ENCODE results near the gene MIS18A.

The MIS18A gene

DNA sequence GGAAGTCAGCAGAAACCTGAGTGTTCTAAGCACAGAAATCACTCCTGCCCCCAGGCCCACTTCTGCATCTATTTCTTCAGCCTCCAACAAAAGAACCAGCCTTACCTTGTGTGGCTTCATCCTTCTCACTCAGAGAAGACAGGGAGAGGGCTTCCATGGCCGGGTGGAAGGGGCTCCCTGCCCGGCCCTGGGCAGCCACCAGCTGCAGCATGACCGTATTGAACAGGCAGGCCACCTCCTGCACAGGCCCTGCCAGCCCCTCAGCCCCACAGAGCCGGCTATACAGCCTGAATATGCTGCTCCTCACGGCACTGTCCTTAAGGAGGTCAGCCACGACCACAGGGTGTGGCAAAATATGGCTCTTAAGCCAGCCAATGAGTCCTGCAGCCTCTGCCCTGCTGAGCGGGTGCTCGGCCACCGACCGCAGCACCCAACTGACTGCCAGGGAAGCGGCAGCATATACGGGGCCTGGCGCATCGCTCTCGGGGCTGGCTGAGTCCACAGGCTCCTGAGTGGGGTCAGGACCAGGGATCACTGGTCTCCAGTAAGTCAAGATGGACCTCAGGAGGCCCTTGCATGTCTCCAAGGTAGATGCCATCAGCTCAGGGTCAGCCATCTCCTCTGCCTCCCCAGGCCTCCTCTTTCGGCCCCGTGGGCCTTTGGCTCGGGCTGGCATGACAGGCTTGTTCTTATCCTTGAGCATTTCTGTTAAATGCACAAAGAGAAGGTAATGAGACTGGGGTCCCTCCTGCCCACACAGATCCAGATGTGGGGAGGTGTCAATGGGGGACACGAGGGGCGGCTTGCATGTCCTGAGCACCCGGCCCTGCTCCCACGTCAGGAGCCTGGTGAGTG is 37.7 kb upstream of the MIS18A start:
- no peak for TF ChIP-seq CREB1 (IDR thresholded peaks at IDR 0.05; ENCODE audit: low read depth)
- no peak for TF ChIP-seq FOXM1 (IDR thresholded peaks at IDR 0.05; ENCODE audit: borderline replicate concordance, low read depth)
- no peak for TF ChIP-seq CEBPB (IDR thresholded peaks at IDR 0.05)
- TF ChIP-seq EGR1 (IDR thresholded peaks at IDR 0.05) = no peak
- no peak for TF ChIP-seq MAX (IDR thresholded peaks at IDR 0.05)
- no peak for TF ChIP-seq ZBTB7A (IDR thresholded peaks at IDR 0.05; ENCODE audit: low read depth)
- TF ChIP-seq TCF12 (IDR thresholded peaks at IDR 0.05; ENCODE audit: low read depth) = no peak

- TF ChIP-seq YY1 (IDR thresholded peaks at IDR 0.05; ENCODE audit: low read depth) (no peak), ZBTB7A (IDR thresholded peaks at IDR 0.05; ENCODE audit: low read depth) (no peak), RAD21 (IDR thresholded peaks at IDR 0.05; ENCODE audit: low read depth) (no peak), MAX (IDR thresholded peaks at IDR 0.05) (no peak), FOXM1 (IDR thresholded peaks at IDR 0.05; ENCODE audit: borderline replicate concordance, low read depth) (no peak), EP300 (IDR thresholded peaks at IDR 0.05; ENCODE audit: borderline replicate concordance) (no peak), TEAD4 (IDR thresholded peaks at IDR 0.05) (no peak), EGR1 (IDR thresholded peaks at IDR 0.05) (no peak), TAF1 (IDR thresholded peaks at IDR 0.05; ENCODE audit: low read depth) (no peak), CEBPB (IDR thresholded peaks at IDR 0.05) (no peak), REST (IDR thresholded peaks at IDR 0.05; ENCODE audit: low read depth) (no peak), NFIC (IDR thresholded peaks at IDR 0.05) (no peak), CREB1 (IDR thresholded peaks at IDR 0.05; ENCODE audit: low read depth) (no peak), TCF12 (IDR thresholded peaks at IDR 0.05; ENCODE audit: low read depth) (no peak)
- TF ChIP-seq, protein P1, sequence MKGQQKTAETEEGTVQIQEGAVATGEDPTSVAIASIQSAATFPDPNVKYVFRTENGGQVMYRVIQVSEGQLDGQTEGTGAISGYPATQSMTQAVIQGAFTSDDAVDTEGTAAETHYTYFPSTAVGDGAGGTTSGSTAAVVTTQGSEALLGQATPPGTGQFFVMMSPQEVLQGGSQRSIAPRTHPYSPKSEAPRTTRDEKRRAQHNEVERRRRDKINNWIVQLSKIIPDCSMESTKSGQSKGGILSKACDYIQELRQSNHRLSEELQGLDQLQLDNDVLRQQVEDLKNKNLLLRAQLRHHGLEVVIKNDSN (IDR thresholded peaks at IDR 0.05) = no peak
These were observed 36.8 kb upstream of the MIS18A start for GRCh38 chr21:32315511-32316281.

DNA sequence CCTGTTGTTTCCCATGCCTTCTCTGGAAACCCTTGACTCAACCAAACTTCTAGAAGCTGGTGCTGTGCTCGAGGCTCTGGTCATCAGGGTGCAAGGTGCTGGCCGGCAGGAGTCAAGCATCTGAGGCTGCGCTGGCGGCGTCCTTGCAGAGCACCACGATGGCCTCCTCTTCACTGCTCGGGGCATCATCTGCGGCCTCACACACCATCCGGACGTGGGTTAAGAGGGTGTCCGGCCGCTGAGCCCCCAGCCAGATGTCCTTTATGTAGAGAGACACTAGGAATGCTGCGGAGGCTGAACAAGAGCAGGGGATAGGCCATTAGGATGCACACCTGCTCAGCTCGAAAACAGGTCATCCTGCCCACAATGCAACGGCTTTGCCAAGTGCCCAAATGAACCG is 36.0 kb upstream of the MIS18A start:
- no peak for TF ChIP-seq ZBTB7A (IDR thresholded peaks at IDR 0.05; ENCODE audit: low read depth)
- no peak for TF ChIP-seq TAF1 (IDR thresholded peaks at IDR 0.05; ENCODE audit: low read depth)
- TF ChIP-seq TEAD4 (IDR thresholded peaks at IDR 0.05) = no peak

GRCh38 chr21:32312976-32313375 is 34.1 kb upstream of the MIS18A start:
- TF ChIP-seq CEBPB (IDR thresholded peaks at IDR 0.05) (no peak), FOXM1 (IDR thresholded peaks at IDR 0.05; ENCODE audit: borderline replicate concordance, low read depth) (no peak), TAF1 (IDR thresholded peaks at IDR 0.05; ENCODE audit: low read depth) (no peak), ZBTB7A (IDR thresholded peaks at IDR 0.05; ENCODE audit: low read depth) (no peak), MAX (IDR thresholded peaks at IDR 0.05) (no peak), YY1 (IDR thresholded peaks at IDR 0.05; ENCODE audit: low read depth) (no peak), REST (IDR thresholded peaks at IDR 0.05; ENCODE audit: low read depth) (no peak), EGR1 (IDR thresholded peaks at IDR 0.05) (no peak), EP300 (IDR thresholded peaks at IDR 0.05; ENCODE audit: borderline replicate concordance) (no peak)

DNA sequence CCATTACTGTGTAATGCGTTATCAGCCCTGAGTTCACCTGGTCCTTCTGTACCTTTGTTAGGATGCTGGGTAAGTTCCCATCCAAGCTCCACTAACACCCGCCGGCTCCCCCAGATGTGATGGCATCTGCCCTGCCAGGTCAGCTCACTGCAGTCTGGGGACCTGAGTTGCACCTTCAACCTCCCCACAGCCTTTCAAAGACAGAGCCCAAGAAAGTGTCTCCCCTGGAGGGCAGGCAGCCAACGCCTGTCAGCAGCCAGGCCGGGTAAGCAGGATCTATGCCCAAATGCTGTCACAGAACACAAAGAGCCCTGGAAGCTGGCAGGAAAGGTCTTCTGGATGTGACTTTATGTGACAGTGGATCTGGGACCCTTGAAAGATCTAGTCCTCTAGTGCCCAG is 33.5 kb upstream of the MIS18A start:
- TF ChIP-seq REST (IDR thresholded peaks at IDR 0.05; ENCODE audit: low read depth) (no peak), EGR1 (IDR thresholded peaks at IDR 0.05) (no peak), NFIC (IDR thresholded peaks at IDR 0.05) (no peak), EP300 (IDR thresholded peaks at IDR 0.05; ENCODE audit: borderline replicate concordance) (no peak), CREB1 (IDR thresholded peaks at IDR 0.05; ENCODE audit: low read depth) (no peak), YY1 (IDR thresholded peaks at IDR 0.05; ENCODE audit: low read depth) (no peak), MAX (IDR thresholded peaks at IDR 0.05) (no peak), RAD21 (IDR thresholded peaks at IDR 0.05; ENCODE audit: low read depth) (no peak), TCF12 (IDR thresholded peaks at IDR 0.05; ENCODE audit: low read depth) (no peak)
